Gastroesophageal sphincter (tissue), 4 donors: ENCODE measurements around the gene GSG1L2. TPM values are rescaled to one million over a fixed set of nuclear protein-coding genes. Genes with fewer than 3 reads are reported as not detected.

Experiments used
- ATAC-seq: fragments of 150-250 bp; one replicate; pipeline ENCODE4 v1.9.1; 2016; ENCODE audit warnings: mild to moderate bottlenecking, moderate library complexity
- H3K27ac ChIP-seq, 4 donors: fragments of 200-600 bp; sonication (generic) in 3 of 4; 1 replicate in 3 of 4; 2 replicates in 1 of 4; pipeline ENCODE4 v1.5.1; 2016 to 2019
- H3K27me3 ChIP-seq: fragments of 200-600 bp; sonication (generic); one replicate; pipeline ENCODE4 v1.5.1; 2019
- H3K36me3 ChIP-seq, 2 donors: fragments of 200-600 bp; sonication (generic); one replicate each; pipeline ENCODE4 v1.5.1; 2019; ENCODE audit warnings: control low read depth in 1 of 2
- H3K4me1 ChIP-seq, 3 donors: fragments of 200-600 bp; sonication (generic); 1 replicate in 2 of 3; 2 replicates in 1 of 3; pipeline ENCODE4 v1.5.1; 2016 to 2019; ENCODE audit warnings: control low read depth in 2 of 3
- H3K4me3 ChIP-seq, 2 donors: fragments of 200-600 bp; sonication (generic); one replicate each; pipeline ENCODE4 v1.5.1; 2019; ENCODE audit warnings: mild to moderate bottlenecking in 1 of 2, moderate library complexity in 1 of 2
- H3K9me3 ChIP-seq, 3 donors: fragments of 200-600 bp; sonication (generic); one replicate each; pipeline ENCODE4 v1.5.1; 2017 to 2019; ENCODE audit warnings: control low read depth in 2 of 3
- EP300 ChIP-seq: sonication (generic); formaldehyde crosslinking; IDR thresholded peaks from one replicate; pipeline ENCODE4 v1.6.1; 2017; ENCODE audit warnings: antibody characterized with exemption, mild to moderate bottlenecking
- POLR2A ChIP-seq, 2 donors: fragments of 450-650 bp; IDR thresholded peaks; one replicate each; pipeline ENCODE4 v1.6.1; 2017; ENCODE audit warnings: antibody characterized with exemption in 2 of 2, mild to moderate bottlenecking in 2 of 2, moderate library complexity in 1 of 2
- POLR2AphosphoS5 ChIP-seq: sonication (generic); formaldehyde crosslinking; IDR thresholded peaks from one replicate; pipeline ENCODE4 v1.6.1; 2017; ENCODE audit warnings: antibody characterized with exemption
- WGBS, 2 donors: methylation state at CpG; one replicate each; pipeline ENCODE4 v1.1.5; 2018; ENCODE audit warnings: low coverage in 1 of 2; 5-methylcytosine and 5-hydroxymethylcytosine counted together
- total RNA-seq, 4 donors: library from RNA; depleted of rRNA; stranded (reverse); fragments of >200 nt; gene quantifications; one replicate each; pipeline ENCODE4 v1.1.0, GENCODE V29; 2016
- TF ChIP-seq, protein P1 (sequence below), 4 experiments: fragments of 200-600 bp in 2 of 4; fragments of 450-650 bp in 2 of 4; sonication (generic) in 1 of 4; IDR thresholded peaks; one replicate each; pipeline ENCODE4 v1.5.1; 2017 to 2019; ENCODE audit warnings: antibody characterized with exemption in 4 of 4, mild to moderate bottlenecking in 2 of 4, moderate library complexity in 2 of 4

Gene GSG1L2
- not detected for total RNA-seq

DNA sequence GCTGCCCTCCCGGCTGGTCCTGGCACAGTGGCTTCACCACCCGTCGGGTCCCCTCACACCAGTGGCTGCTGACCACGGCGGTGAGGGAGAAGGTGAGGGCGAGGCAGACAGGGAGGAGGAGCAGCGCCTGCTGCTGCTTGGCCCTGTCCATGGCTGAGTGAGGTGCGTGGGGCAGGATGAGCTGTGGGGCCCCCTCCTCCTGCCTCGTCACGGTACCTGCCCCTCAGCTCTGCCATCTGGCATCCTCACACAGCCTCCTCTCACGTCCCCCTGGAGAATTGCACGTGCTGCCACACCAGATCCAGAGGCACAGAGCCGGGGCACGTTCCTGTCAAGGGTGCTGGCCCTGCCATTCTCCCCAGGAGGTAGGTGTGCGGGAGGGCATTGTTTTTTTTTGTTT lies at the start of gene GSG1L2:
TSS of gene GSG1L2 (minus strand) at position 159 of the 400 bp plus-strand sequence. CDS start at position 151, 8 bp downstream.
- H3K36me3 ChIP-seq = no peaks in the 10 kb centered on the region
- WGBS, 2 donors = no CpG with 5 or more reads among the region's 15 CpGs
- ATAC-seq = no peak
- H3K27me3 ChIP-seq = no peaks in the 10 kb centered on the region
- no peaks in the 10 kb centered on the region for H3K9me3 ChIP-seq
- TF ChIP-seq, protein P1, sequence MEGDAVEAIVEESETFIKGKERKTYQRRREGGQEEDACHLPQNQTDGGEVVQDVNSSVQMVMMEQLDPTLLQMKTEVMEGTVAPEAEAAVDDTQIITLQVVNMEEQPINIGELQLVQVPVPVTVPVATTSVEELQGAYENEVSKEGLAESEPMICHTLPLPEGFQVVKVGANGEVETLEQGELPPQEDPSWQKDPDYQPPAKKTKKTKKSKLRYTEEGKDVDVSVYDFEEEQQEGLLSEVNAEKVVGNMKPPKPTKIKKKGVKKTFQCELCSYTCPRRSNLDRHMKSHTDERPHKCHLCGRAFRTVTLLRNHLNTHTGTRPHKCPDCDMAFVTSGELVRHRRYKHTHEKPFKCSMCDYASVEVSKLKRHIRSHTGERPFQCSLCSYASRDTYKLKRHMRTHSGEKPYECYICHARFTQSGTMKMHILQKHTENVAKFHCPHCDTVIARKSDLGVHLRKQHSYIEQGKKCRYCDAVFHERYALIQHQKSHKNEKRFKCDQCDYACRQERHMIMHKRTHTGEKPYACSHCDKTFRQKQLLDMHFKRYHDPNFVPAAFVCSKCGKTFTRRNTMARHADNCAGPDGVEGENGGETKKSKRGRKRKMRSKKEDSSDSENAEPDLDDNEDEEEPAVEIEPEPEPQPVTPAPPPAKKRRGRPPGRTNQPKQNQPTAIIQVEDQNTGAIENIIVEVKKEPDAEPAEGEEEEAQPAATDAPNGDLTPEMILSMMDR (IDR thresholded peaks at IDR 0.05) = no peak
- no peak for TF ChIP-seq EP300
- no peak for TF ChIP-seq POLR2A (IDR thresholded peaks at IDR 0.05)
- TF ChIP-seq POLR2AphosphoS5 = no peak
- no peak within 1 kb of the TSS for H3K4me3 ChIP-seq
- H3K27ac ChIP-seq = peak within 1 kb of the TSS in 1 of 4 donors; percentile 46
- H3K4me1 ChIP-seq = peaks cover 0 to 26% (median 0%) of the 10 kb centered on the region in 3 donors

DNA sequence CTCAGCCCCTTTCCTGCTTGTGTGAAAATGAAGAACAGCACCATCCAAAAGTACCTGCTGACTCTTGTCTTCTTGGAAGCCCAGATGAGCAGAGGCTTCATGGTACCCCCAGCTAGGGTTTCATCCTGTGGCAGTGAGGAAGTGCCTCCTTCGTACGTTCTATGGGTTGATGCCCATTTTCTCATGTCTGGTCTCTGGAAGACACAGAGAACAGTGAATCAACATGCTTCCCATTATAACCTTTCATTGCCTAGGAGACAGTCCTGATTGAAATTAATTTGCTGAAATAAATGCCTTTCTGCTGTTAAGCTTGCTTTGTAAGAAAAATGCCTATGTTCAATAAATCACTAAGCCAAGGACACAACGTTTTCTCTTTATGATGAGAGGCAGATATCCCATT lies 46.7 kb upstream of the GSG1L2 start:
- Histone ChIP-seq H3K27me3 (no peaks in the 10 kb centered on the region), H3K9me3 (no peaks in the 10 kb centered on the region), H3K27ac (no peak overlapping the region), H3K4me1 (peaks cover 0 to 6% (median 0%) of the 10 kb centered on the region in 3 donors), H3K4me3 (no peak overlapping the region), H3K36me3 (no peaks in the 10 kb centered on the region)
- WGBS, 2 donors = 61 to 67% methylated on average over 3 of the region's 3 CpGs
- no peak for TF ChIP-seq POLR2A (IDR thresholded peaks at IDR 0.05)
- no peak for TF ChIP-seq EP300
- TF ChIP-seq, protein P1 (IDR thresholded peaks at IDR 0.05) = no peak
- no peak for TF ChIP-seq POLR2AphosphoS5
- no peak for ATAC-seq

DNA sequence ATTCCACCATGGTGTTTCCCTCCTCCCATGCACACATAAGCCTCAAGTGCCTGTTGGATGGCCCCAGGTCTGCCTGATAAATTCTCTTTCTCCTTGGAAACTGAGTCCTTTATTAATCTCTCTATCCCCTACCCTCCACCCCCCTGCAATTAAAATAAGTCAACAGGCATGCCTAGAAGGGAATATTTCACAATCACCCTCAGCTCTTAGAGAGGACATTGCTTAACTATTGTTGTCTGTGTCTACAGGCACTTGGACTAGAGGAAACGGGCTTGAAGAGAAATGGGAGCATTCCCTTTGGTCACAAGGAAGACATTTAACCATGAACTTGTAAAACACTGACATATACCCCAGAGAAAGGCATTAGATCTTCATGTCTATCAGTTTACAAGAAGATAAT lies 43.7 kb upstream of the GSG1L2 start:
- H3K9me3 ChIP-seq = peaks cover 0 to 15% (median 0%) of the 10 kb centered on the region in 3 donors
- 80 to 100% methylated on average over 1 of the region's 1 CpG for WGBS, 2 donors
- no peak for TF ChIP-seq POLR2AphosphoS5
- TF ChIP-seq, protein P1 (IDR thresholded peaks at IDR 0.05) = no peak
- TF ChIP-seq POLR2A (IDR thresholded peaks at IDR 0.05) = no peak
- no peak for TF ChIP-seq EP300
- H3K4me3 ChIP-seq = no peak overlapping the region
- H3K27me3 ChIP-seq = no peaks in the 10 kb centered on the region
- no peak overlapping the region for H3K27ac ChIP-seq
- H3K4me1 ChIP-seq = no peaks in the 10 kb centered on the region
- ATAC-seq = no peak
- H3K36me3 ChIP-seq = no peaks in the 10 kb centered on the region

DNA sequence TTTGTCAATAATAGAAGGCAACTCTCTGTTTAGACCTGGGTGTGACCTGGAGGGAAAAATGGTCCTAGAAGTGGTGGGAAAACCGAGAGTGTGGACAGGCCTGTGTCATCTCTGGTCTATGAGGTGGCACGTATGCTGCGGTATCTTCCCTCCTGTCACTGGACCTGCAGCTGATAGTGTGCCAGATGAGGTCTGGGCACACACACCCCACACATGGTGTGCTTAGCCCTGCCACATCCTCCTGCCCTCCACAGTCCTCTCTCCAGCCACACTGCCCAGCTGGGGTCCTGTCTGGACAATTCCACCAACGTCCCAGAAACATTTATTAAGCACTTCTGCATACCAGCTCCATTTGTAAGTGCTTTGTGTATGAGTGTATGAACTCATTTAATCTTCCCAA lies 41.1 kb upstream of the GSG1L2 start:
- 50% methylated on average over 4 of the region's 4 CpGs; no CpG with 5 or more reads in 1 of the 2 donors for WGBS, 2 donors
- H3K4me3 ChIP-seq = no peak overlapping the region
- ATAC-seq = no peak
- peaks cover 0 to 19% (median 0%) of the 10 kb centered on the region in 3 donors for H3K9me3 ChIP-seq
- H3K27me3 ChIP-seq = no peaks in the 10 kb centered on the region
- H3K4me1 ChIP-seq = no peaks in the 10 kb centered on the region
- H3K36me3 ChIP-seq = no peaks in the 10 kb centered on the region
- TF ChIP-seq, protein P1 (IDR thresholded peaks at IDR 0.05) = no peak
- TF ChIP-seq POLR2AphosphoS5 = no peak
- TF ChIP-seq POLR2A (IDR thresholded peaks at IDR 0.05) = no peak
- no peak for TF ChIP-seq EP300
- no peak overlapping the region for H3K27ac ChIP-seq

DNA sequence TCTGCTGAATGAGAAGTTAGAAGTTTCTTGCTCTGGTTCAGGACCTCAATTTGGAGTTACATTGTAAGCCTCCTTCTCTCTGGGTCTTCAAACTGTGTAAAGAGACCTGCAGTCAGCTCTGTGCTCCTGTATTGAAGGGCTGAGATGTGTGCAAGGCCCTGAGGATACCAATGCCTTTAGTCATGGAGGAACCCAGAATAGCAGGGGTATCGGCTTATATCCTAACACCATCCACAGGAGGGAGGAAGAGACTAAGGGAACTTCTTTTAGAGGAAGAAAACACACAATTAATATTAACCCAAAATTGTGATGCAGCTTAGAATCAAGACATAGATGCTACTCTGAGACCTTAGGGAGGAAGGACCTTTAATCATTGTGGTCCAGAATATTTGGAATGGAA lies 40.3 kb upstream of the GSG1L2 start:
- Histone ChIP-seq H3K9me3 (peaks cover 0 to 19% (median 0%) of the 10 kb centered on the region in 3 donors), H3K4me3 (no peak overlapping the region), H3K4me1 (no peaks in the 10 kb centered on the region), H3K36me3 (no peaks in the 10 kb centered on the region), H3K27ac (no peak overlapping the region), H3K27me3 (no peaks in the 10 kb centered on the region)
- TF ChIP-seq POLR2A (IDR thresholded peaks at IDR 0.05) (no peak), EP300 (no peak), POLR2AphosphoS5 (no peak)
- TF ChIP-seq, protein P1 (IDR thresholded peaks at IDR 0.05) = no peak
- no peak for ATAC-seq
- whole genome bisulfite sequencing, 2 donors = no CpG with 5 or more reads among the region's 1 CpG
